ENCODE data around the gene GPR137.

Gene GPR137

GRCh38 chr11:64249563-64250414 is 35.9 kb upstream of the GPR137 start:
- peak; percentile 20 for DNase-seq

DNA sequence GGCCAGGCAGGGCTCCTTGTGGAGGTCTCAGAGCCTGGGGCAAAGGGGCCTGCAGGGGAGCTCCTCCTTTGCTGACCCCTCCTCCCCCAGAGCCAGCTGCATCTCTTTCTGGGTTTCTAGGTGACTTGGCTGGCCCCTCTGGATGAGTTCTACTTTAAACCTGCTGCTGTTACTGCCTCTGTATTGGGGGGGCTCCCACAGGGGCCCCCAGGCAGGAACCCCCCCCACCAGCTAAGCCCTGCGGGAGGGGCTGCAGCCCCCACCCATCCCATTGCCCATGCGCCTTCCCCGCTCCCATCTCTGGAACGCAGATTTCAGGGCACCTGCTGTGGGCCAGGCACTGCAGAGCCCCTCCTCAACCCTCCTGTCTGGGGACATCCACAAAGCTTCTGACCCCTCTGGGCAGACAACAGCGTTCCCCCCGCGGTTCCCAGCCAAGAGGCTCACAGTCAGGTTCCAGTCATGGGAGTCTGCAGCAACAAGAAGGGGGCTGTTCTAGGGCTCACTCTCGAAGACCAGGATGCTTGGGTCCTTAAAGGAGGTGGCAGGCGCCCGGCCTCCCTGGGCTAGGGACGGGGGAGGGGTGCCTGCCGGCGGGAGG is 35.1 kb upstream of the GPR137 start:
- no peak for DNase-seq

DNA sequence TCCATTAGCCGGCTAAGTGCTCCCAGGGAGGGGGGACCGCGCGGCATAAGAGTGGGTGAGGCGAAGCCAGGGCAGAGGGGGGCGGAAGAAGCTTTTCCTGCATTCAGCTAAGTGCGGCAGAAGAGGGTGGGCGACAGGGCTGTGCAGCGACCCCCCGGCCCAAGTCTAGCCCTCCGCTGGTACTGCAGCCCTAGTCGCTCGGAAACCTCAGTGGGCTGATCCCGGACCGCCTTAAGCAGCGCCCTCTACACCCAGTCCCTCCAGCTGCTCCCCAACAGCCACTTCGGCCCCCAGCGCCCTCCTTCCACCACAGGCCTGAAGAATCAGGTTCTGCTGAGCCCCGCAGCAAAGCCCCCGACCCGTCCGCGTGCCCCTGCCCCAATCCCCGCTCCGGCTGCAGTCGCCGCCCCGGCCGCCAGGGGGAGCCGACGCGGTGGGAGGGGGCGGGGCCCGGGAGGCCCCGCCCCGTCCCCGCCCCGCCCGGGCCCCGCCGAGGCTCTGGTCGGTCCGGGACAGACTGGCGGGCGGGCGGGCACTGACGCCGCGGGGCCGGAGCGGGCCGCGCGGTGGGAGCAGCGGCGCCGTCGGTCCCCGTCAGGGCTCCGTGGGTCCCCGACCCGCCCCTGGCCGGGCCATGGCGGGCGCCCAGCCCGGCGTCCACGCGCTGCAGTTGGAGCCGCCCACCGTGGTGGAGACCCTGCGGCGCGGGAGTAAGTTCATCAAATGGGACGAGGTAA is 34.5 kb upstream of the GPR137 start, which contains the start of gene PLCB3:
Gene PLCB3 (plus strand): TSS at position 515 of the 737 bp plus-strand sequence. CDS start 120 bp downstream, at position 635.
- DNase-seq: peak; percentile 9

- DNase-seq: no peak
Measured at GRCh38 chr11:64251753-64252002, 34.0 kb upstream of the GPR137 start.

- peak; percentile 11 for DNase-seq
Measured at GRCh38 chr11:64252003-64252872, 33.4 kb upstream of the GPR137 start.

DNA sequence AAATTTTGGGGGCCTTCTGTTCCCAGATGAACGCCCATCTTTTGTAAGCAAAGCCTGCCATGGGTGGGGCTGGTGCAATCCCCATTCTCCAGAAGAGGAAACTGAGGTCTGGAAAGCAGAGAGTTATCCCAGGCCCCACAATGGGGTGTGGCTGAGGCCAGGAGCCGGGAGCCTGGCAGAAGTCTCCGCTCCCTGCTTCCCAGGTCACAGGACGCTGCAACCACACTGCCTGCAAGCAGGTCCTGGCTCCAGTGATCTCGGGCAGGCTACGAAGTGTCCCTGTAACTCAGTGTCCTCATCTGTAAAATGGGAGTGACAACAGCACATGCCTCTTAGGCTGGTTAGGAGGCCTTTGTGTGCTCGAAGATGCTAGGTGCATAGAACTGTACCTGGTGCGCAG is 32.6 kb upstream of the GPR137 start:
- DNase-seq: no peak

- no peak for DNase-seq
Measured at GRCh38 chr11:64253481-64253880, 32.2 kb upstream of the GPR137 start.

DNA sequence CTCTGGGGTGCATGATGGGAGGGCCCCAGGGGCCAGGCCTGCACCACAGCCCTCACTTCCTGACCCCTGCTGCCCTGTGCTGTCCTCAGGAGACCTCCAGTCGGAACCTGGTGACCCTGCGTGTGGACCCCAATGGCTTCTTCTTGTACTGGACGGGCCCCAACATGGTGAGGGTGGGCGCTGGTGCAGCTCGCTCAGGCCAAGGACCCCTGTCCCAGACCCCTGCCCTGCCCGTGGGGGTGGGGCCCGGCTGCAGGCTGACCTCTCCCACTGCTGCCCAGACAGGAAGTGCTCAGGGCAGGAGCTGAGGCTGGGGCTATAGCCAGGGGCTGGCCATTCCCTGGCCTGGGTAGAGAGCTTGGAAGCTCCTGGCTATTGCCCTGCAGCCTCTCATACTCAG is 31.3 kb upstream of the GPR137 start:
- no peak for DNase-seq

- DNase-seq: no peak
Measured at GRCh38 chr11:64255135-64256128, 30.2 kb upstream of the GPR137 start.

DNA sequence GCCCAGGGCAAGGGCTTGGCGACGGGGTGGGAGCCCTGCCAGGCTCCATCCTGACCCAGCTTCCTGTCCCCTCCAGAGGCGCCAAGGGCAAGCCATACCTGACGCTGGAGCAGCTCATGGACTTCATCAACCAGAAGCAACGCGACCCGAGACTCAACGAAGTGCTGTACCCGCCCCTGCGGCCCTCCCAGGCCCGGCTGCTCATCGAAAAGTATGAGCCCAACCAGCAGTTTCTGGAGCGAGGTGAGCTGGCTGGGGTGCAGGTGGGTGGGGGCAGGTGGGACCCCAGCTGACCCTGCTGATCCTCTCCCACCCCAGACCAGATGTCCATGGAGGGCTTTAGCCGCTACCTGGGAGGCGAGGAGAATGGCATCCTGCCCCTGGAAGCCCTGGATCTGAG is 29.3 kb upstream of the GPR137 start:
- DNase-seq: no peak

DNA sequence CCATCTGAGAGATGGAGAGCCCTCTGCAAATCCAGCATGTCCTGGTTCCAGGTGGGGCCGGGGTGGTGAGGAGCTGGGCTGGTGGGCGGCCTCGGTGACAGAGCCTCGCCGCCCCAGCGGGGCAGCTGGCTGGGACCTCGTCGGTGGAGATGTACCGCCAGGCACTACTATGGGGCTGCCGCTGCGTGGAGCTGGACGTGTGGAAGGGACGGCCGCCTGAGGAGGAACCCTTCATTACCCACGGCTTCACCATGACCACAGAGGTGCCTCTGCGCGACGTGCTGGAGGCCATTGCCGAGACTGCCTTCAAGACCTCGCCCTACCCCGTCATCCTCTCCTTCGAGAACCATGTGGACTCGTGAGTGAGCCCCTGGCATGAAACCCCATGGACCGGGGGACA is 27.3 kb upstream of the GPR137 start:
- DNase-seq: no peak

- no peak for DNase-seq
Measured at GRCh38 chr11:64258946-64259532, 26.6 kb upstream of the GPR137 start.

DNA sequence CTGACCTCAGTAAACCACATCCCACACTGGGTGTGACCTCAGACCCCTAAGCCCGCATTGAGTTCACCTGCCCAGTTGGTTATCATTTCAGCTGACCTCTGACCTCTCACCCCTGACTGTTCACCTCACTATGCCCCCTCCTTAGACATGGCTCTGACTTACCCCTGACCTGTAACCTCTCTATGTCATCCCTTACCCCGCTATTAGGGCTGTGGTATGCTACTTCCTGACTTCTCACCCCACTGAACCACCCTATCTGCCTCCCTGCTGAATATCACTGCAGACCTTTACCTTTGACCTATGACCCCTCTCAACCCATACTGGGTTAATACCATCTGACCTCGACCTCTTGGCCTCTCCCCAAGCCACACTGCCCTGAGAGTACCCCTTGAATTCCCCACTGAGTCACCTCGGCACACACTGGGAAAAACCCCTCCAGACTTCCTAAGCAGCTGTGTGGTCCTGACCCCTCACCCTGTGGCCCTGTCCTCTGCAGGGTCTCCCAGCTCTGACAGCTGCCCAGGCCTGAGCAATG is 26.0 kb upstream of the GPR137 start:
- no peak for DNase-seq

- DNase-seq: no peak
Measured at GRCh38 chr11:64260147-64260708, 25.4 kb upstream of the GPR137 start.

DNA sequence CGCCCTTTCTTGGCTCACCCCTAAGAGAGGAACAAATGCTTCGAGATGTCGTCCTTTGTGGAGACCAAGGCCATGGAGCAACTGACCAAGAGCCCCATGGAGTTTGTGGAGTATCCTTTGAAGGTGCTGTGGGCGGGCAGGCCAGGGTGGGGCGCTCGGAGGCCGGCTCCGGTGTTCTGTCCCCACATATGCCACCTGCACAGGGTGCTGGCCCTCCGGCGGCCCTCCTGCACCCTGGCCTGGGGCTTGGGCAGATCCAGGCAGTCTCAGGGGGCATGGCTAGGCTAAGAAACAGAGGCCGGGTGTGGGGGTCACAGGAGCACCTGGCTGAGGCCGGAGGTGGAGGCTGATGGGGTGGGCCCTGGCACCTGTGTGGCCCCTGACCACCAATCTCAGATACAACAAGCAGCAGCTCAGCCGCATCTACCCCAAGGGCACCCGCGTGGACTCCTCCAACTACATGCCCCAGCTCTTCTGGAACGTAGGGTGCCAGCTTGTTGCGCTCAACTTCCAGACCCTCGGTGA is 24.0 kb upstream of the GPR137 start:
- no peak for DNase-seq

DNA sequence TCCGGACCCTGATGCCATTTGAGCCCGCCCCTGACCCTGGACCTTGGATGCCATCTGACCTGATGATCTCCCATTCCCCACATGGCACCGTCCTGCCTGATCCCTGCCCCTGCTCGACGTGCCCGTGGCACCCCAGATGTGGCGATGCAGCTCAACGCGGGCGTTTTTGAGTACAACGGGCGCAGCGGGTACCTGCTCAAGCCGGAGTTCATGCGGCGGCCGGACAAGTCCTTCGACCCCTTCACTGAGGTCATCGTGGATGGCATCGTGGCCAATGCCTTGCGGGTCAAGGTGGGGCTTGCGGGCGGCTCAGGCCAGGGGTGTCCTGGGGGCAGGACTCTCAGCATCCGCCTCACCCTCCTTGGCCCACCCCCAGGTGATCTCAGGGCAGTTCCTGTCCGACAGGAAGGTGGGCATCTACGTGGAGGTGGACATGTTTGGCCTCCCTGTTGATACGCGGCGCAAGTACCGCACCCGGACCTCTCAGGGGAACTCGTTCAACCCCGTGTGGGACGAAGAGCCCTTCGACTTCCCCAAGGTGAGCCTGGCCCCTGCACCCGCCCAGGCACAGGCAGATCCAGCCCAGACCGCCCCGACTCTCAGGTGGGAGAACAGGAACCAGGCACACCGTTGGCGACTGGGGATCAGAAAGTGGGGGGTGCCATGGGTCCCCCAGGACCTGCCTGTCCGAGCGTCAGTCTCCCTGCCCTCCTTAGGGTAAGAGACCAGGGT is 23.2 kb upstream of the GPR137 start:
- DNase-seq: no peak

DNA sequence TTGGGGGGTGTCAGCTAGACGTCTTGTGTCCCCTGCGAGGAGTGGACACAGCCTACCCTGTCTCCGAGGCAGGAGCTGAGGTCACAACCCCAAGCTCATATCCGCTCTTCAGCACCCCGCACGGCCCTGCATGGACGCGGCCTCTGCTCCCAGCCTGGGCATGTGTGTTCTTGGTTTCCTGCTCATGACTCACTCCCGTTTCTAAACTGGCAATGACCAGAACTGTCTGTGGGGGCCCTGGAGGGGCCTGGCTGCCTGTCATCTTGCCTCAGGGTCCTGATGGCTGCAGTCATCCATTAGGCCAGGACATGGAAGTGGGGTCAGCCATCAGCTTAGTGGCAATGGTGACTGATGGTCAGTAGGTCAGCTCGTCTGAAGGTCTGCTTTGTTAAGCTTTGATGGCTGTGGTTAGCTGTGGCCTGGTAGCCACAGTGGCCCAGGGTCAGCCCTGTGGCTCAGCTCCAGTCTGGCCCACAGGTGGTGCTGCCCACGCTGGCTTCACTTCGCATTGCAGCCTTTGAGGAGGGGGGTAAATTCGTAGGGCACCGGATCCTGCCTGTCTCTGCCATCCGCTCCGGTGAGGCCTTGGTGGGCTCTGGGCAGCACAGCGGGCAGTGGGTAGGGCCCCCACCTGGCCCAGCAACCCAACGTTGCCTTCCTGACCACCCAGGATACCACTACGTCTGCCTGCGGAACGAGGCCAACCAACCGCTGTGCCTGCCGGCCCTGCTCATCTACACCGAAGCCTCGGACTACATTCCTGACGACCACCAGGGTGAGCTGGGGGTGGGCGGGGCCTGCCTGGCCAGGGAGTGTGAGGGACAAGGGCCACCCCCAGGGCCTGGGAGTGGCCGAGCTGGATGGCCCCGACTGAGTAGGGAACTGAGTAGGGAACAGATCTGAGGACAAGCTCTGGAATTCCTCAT is 22.4 kb upstream of the GPR137 start:
- DNase-seq: peak; percentile 61

DNA sequence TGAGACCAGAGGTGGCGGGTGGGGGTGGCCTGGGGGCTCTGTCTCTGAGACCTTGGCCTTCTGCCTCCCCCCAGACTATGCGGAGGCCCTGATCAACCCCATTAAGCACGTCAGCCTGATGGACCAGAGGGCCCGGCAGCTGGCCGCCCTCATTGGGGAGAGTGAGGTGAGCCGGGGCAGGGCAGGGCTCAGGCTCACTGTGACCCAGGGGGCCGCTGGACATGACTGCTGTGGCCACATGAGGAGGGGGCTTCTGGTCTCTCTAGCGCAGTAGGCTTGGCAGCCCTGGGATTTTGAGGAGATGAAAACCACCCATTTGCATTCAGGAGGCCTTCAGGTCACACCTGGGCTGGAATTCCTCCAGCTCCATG is 21.7 kb upstream of the GPR137 start:
- DNase-seq: no peak
